Upper lobe of right lung (tissue), 1 donor: ENCODE results near the gene IGF2R. TPM values are rescaled to one million over a fixed set of nuclear protein-coding genes. Genes with fewer than 3 reads are reported as not detected.

ENCODE experiments used
- ATAC-seq: fragments of 200-7000 bp; cut with Tn5 transposase; one replicate; pipeline ENCODE4 v1.9.1; 2020; ENCODE audit warnings: mild to moderate bottlenecking, moderate library complexity
- DNase-seq: peaks from one replicate; pipeline ENCODE4 v3.0.0-alpha.2; 2020
- H3K27ac ChIP-seq: fragments of 200-600 bp; one replicate; pipeline ENCODE4 v1.8.0; 2022
- H3K27me3 ChIP-seq: fragments of 200-600 bp; one replicate; pipeline ENCODE4 v1.8.0; 2022; ENCODE audit warnings: mild to moderate bottlenecking
- H3K36me3 ChIP-seq: fragments of 200-600 bp; one replicate; pipeline ENCODE4 v1.8.0; 2022
- H3K4me1 ChIP-seq: fragments of 200-600 bp; one replicate; pipeline ENCODE4 v1.8.0; 2022
- H3K4me3 ChIP-seq: fragments of 200-600 bp; one replicate; pipeline ENCODE4 v1.8.0; 2022; ENCODE audit warnings: mild to moderate bottlenecking
- H3K9me3 ChIP-seq: fragments of 200-600 bp; one replicate; pipeline ENCODE4 v1.8.0; 2022
- intact Hi-C: fragments of 100-400 bp; cut with DNase I; formaldehyde crosslinking; loops from one replicate; pipeline ENCODE4 v1.11.0; 2022
- total RNA-seq: library from RNA; stranded (reverse); fragmentation: NEBNext Ultra II Directional; extraction: Animal tissue kit (Norgen Biotek cat#: 25700); gene quantifications from one replicate; pipeline ENCODE4 v1.2.1, GENCODE V29; 2021
- TF ChIP-seq, protein P1 (sequence below): fragments of 200-600 bp; IDR thresholded peaks from one replicate; pipeline ENCODE4 v1.8.0; 2022; ENCODE audit warnings: antibody characterized with exemption
- donor health status: DM: no; HTN: yes; CAD: no; lungs with severe emphysema.

The IGF2R gene
- total RNA-seq, 1 donor from 2014 or later: 144 TPM

DNA sequence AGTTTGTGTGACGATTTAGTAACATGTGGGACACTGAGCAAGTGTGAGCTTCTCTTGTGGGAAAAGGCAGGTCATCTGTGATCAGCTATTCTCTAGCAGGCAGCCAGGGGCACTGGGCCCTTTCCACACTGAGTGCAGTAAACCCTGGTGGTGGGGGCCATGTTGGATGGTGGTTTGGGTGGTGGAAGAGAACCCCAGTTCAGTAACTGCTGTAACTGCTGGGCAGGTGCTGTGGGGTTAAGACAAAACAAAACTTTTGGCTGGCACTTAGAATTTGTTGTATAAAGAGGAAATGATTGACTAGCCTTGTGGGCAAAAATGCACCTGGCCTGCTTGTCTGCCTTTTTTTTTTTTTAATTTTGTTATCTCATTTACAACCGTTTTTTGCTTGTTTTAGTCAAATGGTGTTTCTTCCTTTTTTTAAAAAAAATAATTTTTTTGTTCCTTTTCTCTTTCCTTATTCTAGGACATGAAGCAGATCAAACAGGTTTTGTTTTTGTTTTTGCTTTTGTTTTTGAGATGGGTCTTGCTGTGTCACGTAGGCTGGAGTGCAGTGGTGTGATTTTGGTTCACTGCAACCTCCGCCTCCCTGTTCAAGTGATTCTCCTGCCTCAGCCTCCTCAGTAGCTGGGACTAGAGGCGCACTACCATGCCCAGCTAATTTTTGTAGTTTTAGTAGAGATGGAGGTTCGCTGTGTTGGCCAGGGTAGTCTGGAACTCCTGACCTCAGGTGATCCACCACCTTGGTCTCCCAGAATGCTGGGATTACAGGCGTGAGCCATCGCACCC lies 59.8 kb downstream of the IGF2R start:
- TF ChIP-seq, protein P1, sequence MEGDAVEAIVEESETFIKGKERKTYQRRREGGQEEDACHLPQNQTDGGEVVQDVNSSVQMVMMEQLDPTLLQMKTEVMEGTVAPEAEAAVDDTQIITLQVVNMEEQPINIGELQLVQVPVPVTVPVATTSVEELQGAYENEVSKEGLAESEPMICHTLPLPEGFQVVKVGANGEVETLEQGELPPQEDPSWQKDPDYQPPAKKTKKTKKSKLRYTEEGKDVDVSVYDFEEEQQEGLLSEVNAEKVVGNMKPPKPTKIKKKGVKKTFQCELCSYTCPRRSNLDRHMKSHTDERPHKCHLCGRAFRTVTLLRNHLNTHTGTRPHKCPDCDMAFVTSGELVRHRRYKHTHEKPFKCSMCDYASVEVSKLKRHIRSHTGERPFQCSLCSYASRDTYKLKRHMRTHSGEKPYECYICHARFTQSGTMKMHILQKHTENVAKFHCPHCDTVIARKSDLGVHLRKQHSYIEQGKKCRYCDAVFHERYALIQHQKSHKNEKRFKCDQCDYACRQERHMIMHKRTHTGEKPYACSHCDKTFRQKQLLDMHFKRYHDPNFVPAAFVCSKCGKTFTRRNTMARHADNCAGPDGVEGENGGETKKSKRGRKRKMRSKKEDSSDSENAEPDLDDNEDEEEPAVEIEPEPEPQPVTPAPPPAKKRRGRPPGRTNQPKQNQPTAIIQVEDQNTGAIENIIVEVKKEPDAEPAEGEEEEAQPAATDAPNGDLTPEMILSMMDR: no peak
- no peak overlapping the region for H3K27ac ChIP-seq
- H3K27me3 ChIP-seq: no peaks in the 10 kb centered on the region
- intact Hi-C loops: no loop called here
- no peaks in the 10 kb centered on the region for H3K9me3 ChIP-seq
- peaks cover 74% of the 10 kb centered on the region for H3K36me3 ChIP-seq
- H3K4me3 ChIP-seq: no peak overlapping the region
- ATAC-seq: no peak
- peaks cover 10% of the 10 kb centered on the region for H3K4me1 ChIP-seq
- no peak for DNase-seq

DNA sequence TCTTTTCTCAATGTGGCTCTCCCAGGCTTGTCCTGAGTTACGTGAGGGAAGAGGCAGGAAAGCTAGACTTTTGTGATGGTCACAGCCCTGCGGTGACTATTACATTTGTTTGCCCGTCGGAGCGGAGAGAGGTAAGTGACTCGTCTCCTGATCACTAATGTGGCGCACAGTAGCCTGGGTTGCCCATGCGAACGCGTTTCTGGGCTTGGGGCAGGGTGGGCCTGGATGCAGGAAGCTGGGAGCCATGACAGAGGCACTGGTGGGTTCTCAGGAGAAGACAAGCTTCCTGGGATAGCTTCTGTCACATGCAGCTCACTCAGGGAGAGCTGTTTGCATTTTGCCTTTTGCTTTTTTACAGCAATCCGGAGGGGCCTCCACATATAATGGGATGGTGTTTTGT lies 60.6 kb downstream of the IGF2R start:
- ATAC-seq (no peak), DNase-seq (no peak)
- TF ChIP-seq, protein P1: no peak
- Histone ChIP-seq H3K27me3 (no peaks in the 10 kb centered on the region), H3K4me3 (no peak overlapping the region), H3K27ac (peak overlapping the region; percentile 38), H3K9me3 (no peaks in the 10 kb centered on the region), H3K4me1 (peaks cover 10% of the 10 kb centered on the region), H3K36me3 (peaks cover 76% of the 10 kb centered on the region)
- intact Hi-C loops: no loop called here

DNA sequence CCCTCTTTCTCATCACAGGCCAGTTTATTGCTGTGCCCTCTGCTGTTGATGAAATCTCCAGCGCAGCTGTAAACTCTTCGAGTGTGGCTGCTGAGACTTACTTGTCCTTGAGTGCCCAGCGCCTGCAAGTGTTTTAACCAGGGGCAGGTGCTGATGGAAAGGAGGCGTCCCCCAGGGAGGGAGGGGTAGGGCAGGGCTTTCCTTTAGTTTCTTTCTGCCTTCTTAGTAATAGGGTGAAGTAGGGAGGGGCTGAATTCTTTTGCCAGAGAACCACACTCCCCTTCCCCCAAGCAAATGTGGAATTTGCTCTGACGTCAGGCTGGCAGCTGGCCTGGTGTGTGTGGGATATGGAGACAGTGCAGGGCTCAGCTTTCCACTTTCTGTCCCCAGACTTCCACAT lies 61.2 kb downstream of the IGF2R start:
- ATAC-seq (peak; percentile 95), DNase-seq (peak; percentile 91)
- H3K36me3 ChIP-seq: peaks cover 76% of the 10 kb centered on the region
- no peak overlapping the region for H3K4me3 ChIP-seq
- H3K9me3 ChIP-seq: no peaks in the 10 kb centered on the region
- H3K27me3 ChIP-seq: no peaks in the 10 kb centered on the region
- TF ChIP-seq, protein P1: no peak
- intact Hi-C loops: no loop called here
- peak overlapping the region; percentile 62 for H3K27ac ChIP-seq
- H3K4me1 ChIP-seq: peaks cover 10% of the 10 kb centered on the region

DNA sequence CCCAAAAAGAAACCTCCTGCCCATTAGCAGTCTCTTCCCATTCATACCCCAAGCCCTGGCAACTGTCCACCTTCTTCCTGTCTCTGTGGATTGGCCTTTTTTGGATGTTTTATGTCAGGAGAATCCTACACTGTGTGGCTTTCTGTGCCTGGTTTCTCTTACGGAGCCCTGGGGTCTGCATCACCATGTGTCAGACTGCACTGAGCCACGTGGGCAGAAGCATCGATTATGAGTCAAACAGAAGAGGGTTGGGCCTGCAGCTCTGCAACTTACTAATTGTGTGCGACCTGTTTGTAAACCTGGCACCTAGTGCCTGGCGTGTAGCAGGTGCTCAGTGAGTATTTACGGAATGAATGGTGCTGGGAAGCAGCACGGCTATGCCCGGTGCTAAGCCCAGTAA lies 62.6 kb downstream of the IGF2R start:
- intact Hi-C loops: no loop called here
- Histone ChIP-seq H3K4me1 (peaks cover 10% of the 10 kb centered on the region), H3K9me3 (no peaks in the 10 kb centered on the region), H3K36me3 (peaks cover 76% of the 10 kb centered on the region), H3K27ac (no peak overlapping the region), H3K27me3 (no peaks in the 10 kb centered on the region), H3K4me3 (no peak overlapping the region)
- ATAC-seq (no peak), DNase-seq (no peak)
- TF ChIP-seq, protein P1: no peak

DNA sequence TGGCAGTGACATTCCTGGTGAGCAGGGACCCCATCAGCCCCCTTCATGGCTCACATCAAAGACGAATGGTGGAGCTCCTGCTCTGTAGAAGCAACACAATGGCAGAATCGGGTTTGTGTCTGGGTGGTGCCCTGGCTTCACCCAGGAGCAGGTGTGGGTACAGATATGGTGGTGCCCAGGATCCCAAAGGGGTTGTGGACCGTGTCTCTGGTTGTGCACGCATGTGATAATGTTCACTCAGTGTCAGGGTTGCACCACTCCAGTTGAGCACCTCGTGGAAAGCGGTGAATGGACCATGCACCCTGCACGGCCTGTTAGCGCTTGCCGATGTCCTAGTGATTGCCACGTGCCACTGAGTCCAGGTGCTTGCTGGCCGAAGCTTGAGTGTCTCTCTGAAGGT lies 63.0 kb downstream of the IGF2R start:
- peaks cover 75% of the 10 kb centered on the region for H3K36me3 ChIP-seq
- no peak for ATAC-seq
- H3K27ac ChIP-seq: no peak overlapping the region
- intact Hi-C loops: no loop called here
- no peak overlapping the region for H3K4me3 ChIP-seq
- no peak for DNase-seq
- TF ChIP-seq, protein P1: no peak
- no peaks in the 10 kb centered on the region for H3K27me3 ChIP-seq
- H3K4me1 ChIP-seq: peaks cover 10% of the 10 kb centered on the region
- H3K9me3 ChIP-seq: no peaks in the 10 kb centered on the region
